GM18873 (cell line): ENCODE results near the gene RNF213.

Experiments
- ATAC-seq: cut with Tn5 transposase; IDR thresholded peaks from one replicate; pipeline ENCODE4 v1.9.1; 2021; ENCODE audit warnings: mild to moderate bottlenecking, moderate library complexity, moderate number of reproducible peaks; ENCODE audit not compliant: unreplicated experiment, low FRiP score

Gene RNF213

DNA sequence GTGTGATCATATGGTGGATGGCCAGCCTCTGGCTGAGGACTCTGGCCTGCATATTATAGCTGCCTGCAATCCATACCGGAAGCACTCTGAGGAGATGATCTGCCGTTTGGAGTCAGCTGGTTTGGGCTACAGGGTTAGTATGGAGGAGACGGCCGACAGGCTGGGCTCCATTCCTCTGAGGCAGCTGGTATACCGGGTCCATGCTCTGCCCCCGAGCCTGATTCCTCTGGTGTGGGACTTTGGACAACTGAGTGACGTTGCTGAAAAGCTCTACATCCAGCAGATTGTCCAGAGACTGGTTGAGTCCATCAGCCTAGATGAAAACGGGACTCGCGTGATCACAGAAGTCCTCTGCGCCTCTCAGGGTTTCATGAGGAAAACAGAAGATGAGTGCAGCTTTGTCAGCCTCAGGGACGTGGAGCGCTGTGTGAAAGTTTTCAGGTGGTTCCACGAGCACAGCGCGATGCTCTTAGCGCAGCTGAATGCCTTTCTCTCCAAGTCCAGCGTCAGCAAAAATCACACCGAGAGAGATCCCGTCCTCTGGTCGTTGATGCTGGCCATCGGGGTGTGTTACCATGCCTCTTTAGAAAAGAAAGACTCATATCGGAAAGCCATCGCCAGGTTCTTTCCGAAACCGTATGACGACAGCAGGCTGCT, 85.3 kb downstream of the RNF213 start:
- no peak for ATAC-seq

GRCh38 chr17:80346498-80347275, 86.0 kb downstream of the RNF213 start:
- ATAC-seq, result no peak

DNA sequence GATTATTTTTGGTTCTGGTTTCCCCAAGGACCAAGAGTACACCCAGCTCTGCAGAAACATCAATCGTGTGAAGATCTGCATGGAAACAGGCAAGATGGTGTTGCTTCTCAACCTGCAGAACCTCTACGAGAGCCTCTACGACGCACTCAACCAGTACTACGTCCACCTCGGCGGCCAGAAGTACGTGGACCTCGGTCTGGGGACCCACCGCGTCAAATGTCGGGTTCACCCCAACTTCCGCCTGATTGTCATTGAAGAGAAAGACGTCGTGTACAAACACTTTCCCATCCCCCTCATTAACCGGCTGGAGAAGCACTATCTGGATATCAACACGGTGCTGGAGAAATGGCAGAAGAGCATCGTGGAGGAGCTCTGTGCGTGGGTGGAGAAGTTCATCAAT, 86.9 kb downstream of the RNF213 start:
- ATAC-seq, result no peak

DNA sequence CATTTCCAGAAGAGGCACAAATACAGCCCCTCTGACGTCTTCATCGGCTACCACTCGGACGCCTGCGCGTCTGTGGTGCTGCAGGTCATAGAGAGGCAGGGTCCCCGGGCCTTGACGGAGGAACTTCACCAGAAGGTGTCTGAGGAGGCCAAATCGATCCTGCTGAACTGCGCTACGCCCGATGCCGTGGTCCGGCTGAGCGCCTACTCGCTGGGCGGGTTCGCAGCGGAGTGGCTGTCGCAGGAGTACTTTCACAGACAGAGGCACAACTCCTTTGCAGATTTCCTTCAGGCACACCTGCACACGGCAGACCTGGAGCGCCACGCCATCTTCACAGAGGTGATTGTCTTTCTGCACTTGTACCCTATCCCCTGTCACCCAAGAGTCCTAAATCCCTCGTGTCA, 87.3 kb downstream of the RNF213 start:
- ATAC-seq, result no peak

GRCh38 chr17:80348551-80349150, 88.0 kb downstream of the RNF213 start:
- no peak for ATAC-seq

DNA sequence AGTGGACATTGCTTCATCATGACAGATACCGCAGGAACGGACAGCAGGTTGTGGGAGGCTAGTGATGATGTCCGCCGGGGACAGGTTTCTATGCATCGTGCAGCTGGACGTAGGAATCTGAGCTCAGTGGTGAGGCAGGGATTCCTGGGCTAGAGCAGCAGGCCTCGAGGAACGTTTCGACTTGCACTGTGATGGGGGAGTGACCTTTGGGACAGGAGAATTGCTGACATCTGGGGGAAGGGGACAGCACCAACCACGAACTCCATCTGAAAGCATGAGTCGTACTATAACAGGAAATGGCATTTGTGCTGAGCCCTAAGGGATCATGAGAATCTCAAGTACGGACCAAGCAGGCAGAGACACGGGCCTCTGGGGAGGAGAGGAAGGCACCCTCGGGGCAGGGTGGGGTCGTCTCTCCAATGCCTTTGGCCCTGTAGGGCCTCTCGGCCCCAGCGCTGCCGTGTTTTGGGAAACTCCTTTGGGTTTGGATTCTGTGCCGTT, 88.5 kb downstream of the RNF213 start:
- ATAC-seq, result no peak

GRCh38 chr17:80349751-80350150, 89.1 kb downstream of the RNF213 start:
- no peak for ATAC-seq

- no peak for ATAC-seq
These were observed 91.7 kb downstream of the RNF213 start for GRCh38 chr17:80352216-80352895.

DNA sequence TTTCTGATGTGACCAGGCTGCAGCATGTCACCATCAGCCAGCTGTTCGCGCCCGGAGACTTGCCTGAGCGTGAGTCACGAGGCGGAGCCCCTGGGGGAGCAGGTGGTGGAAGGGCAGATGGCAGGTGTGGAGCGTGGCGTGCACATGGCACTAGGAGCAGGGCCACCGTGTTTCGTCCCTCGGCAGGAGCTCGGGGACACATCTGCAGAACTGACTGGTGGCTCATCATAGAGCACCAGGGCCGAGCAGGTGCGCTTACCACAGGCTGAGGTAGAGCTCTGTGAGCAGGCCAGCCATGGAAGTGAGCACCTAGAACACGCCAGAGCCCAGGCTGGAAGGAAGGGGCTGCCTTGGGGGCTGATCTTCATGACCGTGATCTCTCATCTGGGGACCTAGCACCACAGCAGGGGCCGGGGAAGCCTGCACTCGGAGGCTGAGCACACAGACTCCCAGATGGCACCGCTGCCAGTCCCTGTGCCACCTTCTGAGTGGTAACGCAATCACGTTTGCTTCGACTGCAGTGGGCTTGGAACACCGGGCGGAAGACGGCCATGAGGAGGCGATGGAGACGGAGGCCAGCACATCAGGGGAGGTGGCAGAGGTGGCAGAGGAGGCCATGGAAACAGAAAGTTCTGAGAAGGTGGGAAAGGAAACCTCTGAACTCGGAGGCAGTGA, 92.5 kb downstream of the RNF213 start:
- ATAC-seq, result no peak

- no peak for ATAC-seq
These were observed 93.1 kb downstream of the RNF213 start for GRCh38 chr17:80353718-80354275.

DNA sequence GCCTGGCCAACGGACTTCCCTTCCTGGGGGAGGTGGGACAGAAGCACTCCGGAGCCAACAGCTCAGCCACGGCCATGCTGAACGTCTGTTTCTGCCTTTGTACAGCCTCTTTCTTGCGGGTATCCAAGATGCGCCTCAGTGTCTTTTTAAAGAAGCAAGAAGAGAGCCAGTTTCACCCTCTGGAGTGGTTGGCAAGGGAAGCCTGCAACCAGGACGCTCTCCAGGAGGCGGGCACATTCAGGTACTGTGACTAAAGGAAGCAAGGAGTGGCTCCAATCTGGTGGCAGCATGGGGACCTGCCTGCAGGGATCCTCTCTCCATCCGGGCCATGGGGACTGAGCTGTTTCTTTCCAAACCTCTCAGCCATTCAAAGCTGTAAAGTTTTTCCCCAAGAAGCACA, 93.7 kb downstream of the RNF213 start:
- no peak for ATAC-seq

GRCh38 chr17:80356231-80356856, 95.7 kb downstream of the RNF213 start:
- ATAC-seq, result no peak

- ATAC-seq, result no peak
These were observed 97.5 kb downstream of the RNF213 start for GRCh38 chr17:80358131-80358530.

GRCh38 chr17:80358861-80359260, 98.2 kb downstream of the RNF213 start:
- ATAC-seq, result no peak

DNA sequence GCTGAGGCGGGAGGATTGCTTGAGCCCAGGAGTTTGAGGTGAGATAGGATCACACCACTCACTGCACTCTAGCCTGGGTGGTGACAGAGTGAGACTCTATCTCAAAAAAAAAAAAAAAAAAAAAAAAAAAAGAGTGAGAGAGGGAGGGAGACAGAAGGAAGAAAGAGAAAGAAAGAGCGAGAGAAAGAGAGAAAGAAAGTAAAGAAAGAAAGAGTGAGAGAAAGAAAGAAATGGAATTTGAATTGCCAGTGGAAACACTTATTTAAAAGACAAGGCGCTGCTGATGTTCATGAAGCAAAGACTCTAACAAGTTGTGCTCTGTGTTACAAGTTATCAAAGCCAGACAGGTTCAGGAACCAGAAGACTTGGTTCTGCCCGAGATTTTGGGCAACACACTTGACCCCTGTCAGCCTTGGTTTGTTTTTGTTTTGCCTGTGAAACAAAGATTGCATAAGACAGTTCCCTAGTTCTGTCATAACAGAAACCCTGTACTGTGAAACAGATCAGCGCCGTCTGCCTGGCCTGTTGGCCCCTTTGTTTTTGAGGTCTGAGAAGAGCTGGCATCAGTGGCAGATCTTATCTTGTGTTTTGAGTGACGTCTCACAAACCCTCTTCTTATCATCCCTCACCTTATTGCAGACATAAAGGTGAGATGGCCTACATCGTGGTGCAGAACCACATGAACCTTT, 98.9 kb downstream of the RNF213 start:
- ATAC-seq, result no peak

GRCh38 chr17:80360396-80360795, 99.7 kb downstream of the RNF213 start:
- no peak for ATAC-seq

- no peak for ATAC-seq
These were observed 101.0 kb downstream of the RNF213 start for GRCh38 chr17:80361495-80362220.

- no peak for ATAC-seq
These were observed 101.9 kb downstream of the RNF213 start for GRCh38 chr17:80362428-80363119.
